ENCODE results near the gene SPATA31C1.

DNA sequence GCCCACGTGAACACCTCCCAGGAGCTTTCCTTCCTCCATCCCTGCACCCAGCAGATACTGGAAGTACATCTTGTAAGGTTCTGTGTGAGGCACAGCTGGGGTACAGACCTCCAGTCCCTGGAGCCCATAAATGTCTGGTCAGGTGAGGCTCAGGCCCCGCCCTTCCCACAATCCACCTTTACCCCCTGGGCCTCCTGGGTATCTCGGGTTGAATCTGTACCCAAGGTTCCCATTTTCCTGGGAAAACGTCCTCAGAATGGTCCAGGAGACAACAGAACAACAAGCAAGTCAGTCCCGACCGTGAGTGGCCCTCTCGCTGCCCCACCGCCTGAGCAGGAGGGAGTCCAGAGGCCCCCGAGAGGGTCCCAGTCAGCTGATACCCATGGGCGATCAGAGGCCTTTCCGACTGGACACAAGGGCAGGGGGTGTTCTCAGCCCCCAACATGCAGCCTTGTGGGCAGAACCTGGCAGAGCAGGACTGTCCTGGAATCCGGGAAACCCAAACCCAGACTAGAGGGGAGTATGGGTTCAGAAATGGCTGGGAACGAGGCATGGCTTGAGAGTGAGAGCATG is 30.7 kb upstream of the SPATA31C1 start:
- TF ChIP-seq, protein P1, sequence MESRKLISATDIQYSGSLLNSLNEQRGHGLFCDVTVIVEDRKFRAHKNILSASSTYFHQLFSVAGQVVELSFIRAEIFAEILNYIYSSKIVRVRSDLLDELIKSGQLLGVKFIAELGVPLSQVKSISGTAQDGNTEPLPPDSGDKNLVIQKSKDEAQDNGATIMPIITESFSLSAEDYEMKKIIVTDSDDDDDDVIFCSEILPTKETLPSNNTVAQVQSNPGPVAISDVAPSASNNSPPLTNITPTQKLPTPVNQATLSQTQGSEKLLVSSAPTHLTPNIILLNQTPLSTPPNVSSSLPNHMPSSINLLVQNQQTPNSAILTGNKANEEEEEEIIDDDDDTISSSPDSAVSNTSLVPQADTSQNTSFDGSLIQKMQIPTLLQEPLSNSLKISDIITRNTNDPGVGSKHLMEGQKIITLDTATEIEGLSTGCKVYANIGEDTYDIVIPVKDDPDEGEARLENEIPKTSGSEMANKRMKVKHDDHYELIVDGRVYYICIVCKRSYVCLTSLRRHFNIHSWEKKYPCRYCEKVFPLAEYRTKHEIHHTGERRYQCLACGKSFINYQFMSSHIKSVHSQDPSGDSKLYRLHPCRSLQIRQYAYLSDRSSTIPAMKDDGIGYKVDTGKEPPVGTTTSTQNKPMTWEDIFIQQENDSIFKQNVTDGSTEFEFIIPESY (IDR thresholded peaks at IDR 0.05; ENCODE audit: extremely low read depth, insufficient replicate concordance, low read length) = no peak
- TF ChIP-seq POLR2AphosphoS5 (IDR thresholded peaks at IDR 0.05; ENCODE audit: low read depth, low read length) (no peak), EZH2 (IDR thresholded peaks at IDR 0.05) (no peak), TCF7L2 (IDR thresholded peaks at IDR 0.05; ENCODE audit: borderline replicate concordance, extremely low read depth, insufficient read depth, insufficient read length) (no peak), SIN3A (IDR thresholded peaks at IDR 0.05; ENCODE audit: low read depth) (no peak), SP1 (IDR thresholded peaks at IDR 0.05; ENCODE audit: low read depth) (no peak), POLR2A (IDR thresholded peaks at IDR 0.05; ENCODE audit: borderline replicate concordance, extremely low read depth, insufficient read depth, insufficient read length) (no peak), EZH2phosphoT487 (IDR thresholded peaks at IDR 0.05; ENCODE audit: borderline replicate concordance) (no peak)
- TF ChIP-seq, protein P2, sequence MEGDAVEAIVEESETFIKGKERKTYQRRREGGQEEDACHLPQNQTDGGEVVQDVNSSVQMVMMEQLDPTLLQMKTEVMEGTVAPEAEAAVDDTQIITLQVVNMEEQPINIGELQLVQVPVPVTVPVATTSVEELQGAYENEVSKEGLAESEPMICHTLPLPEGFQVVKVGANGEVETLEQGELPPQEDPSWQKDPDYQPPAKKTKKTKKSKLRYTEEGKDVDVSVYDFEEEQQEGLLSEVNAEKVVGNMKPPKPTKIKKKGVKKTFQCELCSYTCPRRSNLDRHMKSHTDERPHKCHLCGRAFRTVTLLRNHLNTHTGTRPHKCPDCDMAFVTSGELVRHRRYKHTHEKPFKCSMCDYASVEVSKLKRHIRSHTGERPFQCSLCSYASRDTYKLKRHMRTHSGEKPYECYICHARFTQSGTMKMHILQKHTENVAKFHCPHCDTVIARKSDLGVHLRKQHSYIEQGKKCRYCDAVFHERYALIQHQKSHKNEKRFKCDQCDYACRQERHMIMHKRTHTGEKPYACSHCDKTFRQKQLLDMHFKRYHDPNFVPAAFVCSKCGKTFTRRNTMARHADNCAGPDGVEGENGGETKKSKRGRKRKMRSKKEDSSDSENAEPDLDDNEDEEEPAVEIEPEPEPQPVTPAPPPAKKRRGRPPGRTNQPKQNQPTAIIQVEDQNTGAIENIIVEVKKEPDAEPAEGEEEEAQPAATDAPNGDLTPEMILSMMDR (IDR thresholded peaks at IDR 0.05 in 2 of 3, conservative IDR thresholded peaks at IDR 0.05 in 1 of 3; ENCODE audit: borderline replicate concordance in 1 of 3, insufficient read depth in 1 of 3, low read depth in 2 of 3, low read length in 2 of 3) = no peak

All from HCT116 (cell line).